K562 (cell line): ENCODE data around the gene SORBS2. TPM values are rescaled to one million over a fixed set of nuclear protein-coding genes. Genes with fewer than 3 reads are reported as not detected.

Source experiments
- BRD9 ChIP-seq: fragments of 450-650 bp; IDR thresholded peaks from 2 replicates; pipeline ENCODE4 v1.6.1; 2018; ENCODE audit warnings: low read depth; ENCODE audit not compliant: partially characterized antibody
- CHAMP1 ChIP-seq: fragments of 450-650 bp; IDR thresholded peaks from 2 replicates; pipeline ENCODE4 v1.6.1; 2016; ENCODE audit warnings: mild to moderate bottlenecking
- DLX4 ChIP-seq: fragments of 250-450 bp; sonication (Bioruptor Pico); IDR thresholded peaks from 2 replicates; pipeline ENCODE4 v1.6.1; 2021; ENCODE audit warnings: mild to moderate bottlenecking
- FOSL1 ChIP-seq: fragments of 200-800 bp; sonication (Bioruptor generic); conservative IDR thresholded peaks from 2 replicates; pipeline ENCODE4 v1.6.1; 2016; ENCODE audit warnings: missing genetic modification characterization, missing compliant biosample characterization
- HNRNPLL ChIP-seq: fragments of 200-400 bp; formaldehyde crosslinking; IDR thresholded peaks from 2 replicates; pipeline ENCODE4 v1.6.1; 2017; ENCODE audit warnings: low read length, low read depth, mild to moderate bottlenecking; ENCODE audit not compliant: poor library complexity, severe bottlenecking
- IFI16 ChIP-seq: fragments of 250-450 bp; sonication (Bioruptor Pico); IDR thresholded peaks from 2 replicates; pipeline ENCODE4 v2.1.2; 2022; ENCODE audit warnings: mild to moderate bottlenecking, inconsistent platforms
- NBN ChIP-seq: fragments of 450-650 bp; IDR thresholded peaks from 2 replicates; pipeline ENCODE4 v1.6.1; 2016; ENCODE audit warnings: low read depth, mild to moderate bottlenecking
- NR0B1 ChIP-seq: fragments of 450-650 bp; IDR thresholded peaks from one replicate; pipeline ENCODE4 v1.6.1; 2018; ENCODE audit warnings: mild to moderate bottlenecking, moderate library complexity; ENCODE audit not compliant: partially characterized antibody
- ZBTB11 ChIP-seq, 3 experiments: fragments of 200-800 bp in 1 of 3; fragments of 250-450 bp in 1 of 3; fragments of 450-650 bp in 1 of 3; sonication (Bioruptor Pico) in 1 of 3; sonication (Bioruptor generic) in 1 of 3; formaldehyde crosslinking in 1 of 3; IDR thresholded peaks; 2 replicates each; pipeline versions ENCODE4 v1.6.1 to v1.8.0; 2016 to 2022; ENCODE audit warnings: mild to moderate bottlenecking in 2 of 3, missing genetic modification characterization in 2 of 3, missing compliant biosample characterization in 1 of 3, moderate library complexity in 1 of 3
- ZBTB49 ChIP-seq: sonication (generic); formaldehyde crosslinking; IDR thresholded peaks from 2 replicates; pipeline ENCODE4 v1.8.0; 2022; ENCODE audit warnings: missing genetic modification reagents, mild to moderate bottlenecking, borderline replicate concordance
- ZNF431 ChIP-seq: sonication (generic); formaldehyde crosslinking; IDR thresholded peaks from 2 replicates; pipeline ENCODE4 v1.8.0; 2022; ENCODE audit warnings: mild to moderate bottlenecking, missing genetic modification reagents
- polyA plus RNA-seq, 8 experiments: library from polyadenylated mRNA; depleted of rRNA in 4 of 8; stranded (reverse) in 5 of 8; unstranded in 3 of 8; fragments of >200 nt; fragmentation: Nextera tagmentation in 2 of 8; fragmentation: Illumina TruSeq in 1 of 8; extraction: Ambion mirVana in 2 of 8; extraction: Trizol in 1 of 8; gene quantifications; 2 replicates each; pipeline versions ENCODE4 v1.2.1 to v1.2.3, GENCODE V29; 2011 to 2014; ENCODE audit warnings: inconsistent platforms in 1 of 8, missing spikeins in 1 of 8
- total RNA-seq, 7 experiments: library from RNA; depleted of rRNA in 6 of 7; stranded (reverse); fragments of >200 nt in 6 of 7; fragmentation: Illumina TruSeq in 2 of 7; extraction: Trizol in 2 of 7; gene quantifications; 2 replicates each; pipeline versions ENCODE4 v1.2.1 to v1.2.3, GENCODE V29; 2011 to 2021; ENCODE audit warnings: low replicate concordance in 1 of 7

The SORBS2 gene
- total and polyA plus RNA-seq, 9 of the 15 experiments (the other 6 are each of a cell fraction or from before 2014, with no cell fraction given), result 0.29 TPM; not detected in 8

GRCh38 chr4:185573651-185574199 is 238.3 kb downstream of the SORBS2 start (continued):
- TF ChIP-seq CHAMP1, result no peak
- TF ChIP-seq NR0B1, result no peak
- TF ChIP-seq NBN, result no peak
- TF ChIP-seq BRD9, result no peak
- no peak for TF ChIP-seq ZBTB49
- TF ChIP-seq HNRNPLL, result no peak
- TF ChIP-seq ZBTB11 (CRISPR knock-in tag; IDR thresholded peaks at IDR 0.05), result no peak
- no peak for TF ChIP-seq IFI16 (CRISPR knock-in tag)
- TF ChIP-seq DLX4 (CRISPR knock-in tag), result no peak
- TF ChIP-seq FOSL1, result peak; percentile 84
- TF ChIP-seq ZNF431 (CRISPR knock-in tag), result no peak
